Heart right ventricle (tissue), 16 donors: ENCODE measurements around the gene UNC5C. TPM values are rescaled to one million over a fixed set of nuclear protein-coding genes. Genes with fewer than 3 reads are reported as not detected.

Experiments used
- ATAC-seq, 8 donors: fragments of 200-7000 bp; cut with Tn5 transposase; one replicate each; pipeline ENCODE4 v1.9.1; 2020; ENCODE audit warnings: mild to moderate bottlenecking in 8 of 8, moderate library complexity in 8 of 8, moderate number of reproducible peaks in 1 of 8
- DNase-seq, 2 donors: peaks; one replicate each; pipeline ENCODE4 v3.0.0-alpha.2; 2020
- H3K27ac ChIP-seq, 10 donors: fragments of 200-600 bp; sonication (generic) in 2 of 10; one replicate each; pipeline versions ENCODE4 v1.5.0 to v1.8.0; 2020 to 2022; ENCODE audit warnings: mild to moderate bottlenecking in 3 of 10
- H3K27me3 ChIP-seq, 7 donors: fragments of 200-600 bp; one replicate each; pipeline ENCODE4 v1.8.0; 2021 to 2022; ENCODE audit warnings: mild to moderate bottlenecking in 2 of 7
- H3K36me3 ChIP-seq, 9 donors: fragments of 200-600 bp; sonication (generic) in 1 of 9; one replicate each; pipeline versions ENCODE4 v1.5.0 to v1.8.0; 2020 to 2022; ENCODE audit warnings: mild to moderate bottlenecking in 2 of 9
- H3K4me1 ChIP-seq, 9 donors: fragments of 200-600 bp; sonication (generic) in 1 of 9; one replicate each; pipeline versions ENCODE4 v1.5.0 to v1.8.0; 2020 to 2022; ENCODE audit warnings: mild to moderate bottlenecking in 4 of 9
- H3K4me3 ChIP-seq, 10 donors: fragments of 200-600 bp; sonication (generic) in 2 of 10; one replicate each; pipeline versions ENCODE4 v1.5.0 to v1.8.0; 2020 to 2022; ENCODE audit warnings: mild to moderate bottlenecking in 7 of 10, moderate library complexity in 2 of 10
- H3K9me3 ChIP-seq, 11 donors: fragments of 200-600 bp in 10 of 11; sonication (generic) in 2 of 11; one replicate each; pipeline versions ENCODE4 v1.5.0 to v1.8.0; 2013 to 2022; ENCODE audit warnings: mild to moderate bottlenecking in 2 of 11, control low read depth in 1 of 11, moderate library complexity in 1 of 11
- WGBS, 2 donors: extraction: QIAGEN DNeasy Blood & Tissue Kit; methylation state at CpG; one replicate each; pipeline ENCODE4 v1.1.7; 2013; ENCODE audit warnings: inconsistent platforms in 1 of 2; 5-methylcytosine and 5-hydroxymethylcytosine counted together
- intact Hi-C, 10 donors: fragments of 100-400 bp; cut with DNase I; formaldehyde crosslinking; loops; one replicate each; pipeline versions ENCODE4 v1.11.1 to v1.14.2; 2022
- polyA plus RNA-seq, 2 donors: library from polyadenylated mRNA; stranded (reverse); fragments of 200-250 nt; gene quantifications; one replicate each; pipeline ENCODE4 v1.2.3, GENCODE V29; 2013
- total RNA-seq, 10 donors: library from RNA; stranded (reverse); fragmentation: NEBNext Ultra II Directional in 3 of 10; extraction: Animal tissue kit (Norgen Biotek cat#: 25700) in 3 of 10; gene quantifications; one replicate each; pipeline versions ENCODE4 v1.2.1 to v1.2.4, GENCODE V29; 2021 to 2023
- TF ChIP-seq, protein P1 (sequence below), 9 donors: fragments of 200-600 bp; sonication (generic) in 2 of 9; IDR thresholded peaks; one replicate each; pipeline versions ENCODE4 v1.5.0 to v1.8.0; 2021 to 2022; ENCODE audit warnings: antibody characterized with exemption in 9 of 9, mild to moderate bottlenecking in 5 of 9, moderate library complexity in 1 of 9
- donor health status: Arrhythmogenic right ventricular cardiomyopathy.
- donor health status: ischemic (EF 13 %, LVEDD 7.1; RV severe dilation, severe dysfunction).
- donor health status: healthy with polysubstance abuse.
- donor health status: DM: no; HTN: yes; CAD: no.
- donor health status: DM: no; HTN: no; CAD: no.
- donor health status: ischemic (EF 25% LVEDD 6.9; RV normal size, moderate dysfunction).
- donor health status: ischemic (EF 25% LVEDD 5.7; RV mildly dilated, moderate dysfunction).
- donor health status: healthy.
- donor health status: DM: yes; HTN: yes; CAD: no.
- donor health status: Ischemic cardiomyopathy.
- donor health status: ischemic (EF 35%, LVEDD 5.7; RV mildly dilated, moderate dysfunction).
- donor health status: nonischemic (EF 11% LVEDD 7.7; RV severe dilation, severe dysfunction).
- donor health status: DM: yes; HTN: yes; CAD: no.
- donor health status: PGD.
- donor health status: ischemic (EF 29% LVEDD 5.4; RV normal size, mild dysfunction).
- donor health status: nonischemic (EF 23%, LVEDD 6.1; RV moderate dilation, normal function).

Gene UNC5C
- total and polyA plus RNA-seq, 12 donors = 0.44 to 3.2 (median 1.5) TPM

GRCh38 chr4:95500361-95500760 lies 48.4 kb downstream of the UNC5C start:
- H3K27me3 ChIP-seq = no peaks in the 10 kb centered on the region
- WGBS, 2 donors = 50 to 70% methylated on average over 1 of the region's 1 CpG
- peak in 1 of 8 donors; percentile 51 for ATAC-seq
- no peak overlapping the region for H3K4me3 ChIP-seq
- H3K27ac ChIP-seq = no peak overlapping the region
- TF ChIP-seq, protein P1, sequence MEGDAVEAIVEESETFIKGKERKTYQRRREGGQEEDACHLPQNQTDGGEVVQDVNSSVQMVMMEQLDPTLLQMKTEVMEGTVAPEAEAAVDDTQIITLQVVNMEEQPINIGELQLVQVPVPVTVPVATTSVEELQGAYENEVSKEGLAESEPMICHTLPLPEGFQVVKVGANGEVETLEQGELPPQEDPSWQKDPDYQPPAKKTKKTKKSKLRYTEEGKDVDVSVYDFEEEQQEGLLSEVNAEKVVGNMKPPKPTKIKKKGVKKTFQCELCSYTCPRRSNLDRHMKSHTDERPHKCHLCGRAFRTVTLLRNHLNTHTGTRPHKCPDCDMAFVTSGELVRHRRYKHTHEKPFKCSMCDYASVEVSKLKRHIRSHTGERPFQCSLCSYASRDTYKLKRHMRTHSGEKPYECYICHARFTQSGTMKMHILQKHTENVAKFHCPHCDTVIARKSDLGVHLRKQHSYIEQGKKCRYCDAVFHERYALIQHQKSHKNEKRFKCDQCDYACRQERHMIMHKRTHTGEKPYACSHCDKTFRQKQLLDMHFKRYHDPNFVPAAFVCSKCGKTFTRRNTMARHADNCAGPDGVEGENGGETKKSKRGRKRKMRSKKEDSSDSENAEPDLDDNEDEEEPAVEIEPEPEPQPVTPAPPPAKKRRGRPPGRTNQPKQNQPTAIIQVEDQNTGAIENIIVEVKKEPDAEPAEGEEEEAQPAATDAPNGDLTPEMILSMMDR (IDR thresholded peaks at IDR 0.05) = no peak
- peaks cover 0 to 6% (median 0%) of the 10 kb centered on the region in 9 donors for H3K4me1 ChIP-seq
- H3K9me3 ChIP-seq = no peaks in the 10 kb centered on the region
- intact Hi-C loops = no loop called here
- H3K36me3 ChIP-seq = no peaks in the 10 kb centered on the region
- DNase-seq = no peak

GRCh38 chr4:95499291-95499696 lies 49.5 kb downstream of the UNC5C start:
- H3K9me3 ChIP-seq = no peaks in the 10 kb centered on the region
- intact Hi-C loops = no loop called here
- H3K4me1 ChIP-seq = peaks cover 0 to 6% (median 0%) of the 10 kb centered on the region in 9 donors
- H3K27me3 ChIP-seq = no peaks in the 10 kb centered on the region
- WGBS, 2 donors = 61 to 81% methylated on average over 2 of the region's 2 CpGs
- H3K27ac ChIP-seq = no peak overlapping the region
- DNase-seq (no peak), ATAC-seq (no peak)
- no peak overlapping the region for H3K4me3 ChIP-seq
- TF ChIP-seq, protein P1 (IDR thresholded peaks at IDR 0.05) = no peak
- no peaks in the 10 kb centered on the region for H3K36me3 ChIP-seq

- H3K27ac ChIP-seq = no peak overlapping the region
- intact Hi-C loops = no loop called here
- no peaks in the 10 kb centered on the region for H3K9me3 ChIP-seq
- H3K4me3 ChIP-seq = no peak overlapping the region
- TF ChIP-seq, protein P1 (IDR thresholded peaks at IDR 0.05) = no peak
- H3K36me3 ChIP-seq = no peaks in the 10 kb centered on the region
- H3K4me1 ChIP-seq = no peaks in the 10 kb centered on the region
- ATAC-seq = no peak
- DNase-seq = no peak
- H3K27me3 ChIP-seq = no peaks in the 10 kb centered on the region
Observed at GRCh38 chr4:95494186-95494585, 54.6 kb downstream of the UNC5C start.

DNA sequence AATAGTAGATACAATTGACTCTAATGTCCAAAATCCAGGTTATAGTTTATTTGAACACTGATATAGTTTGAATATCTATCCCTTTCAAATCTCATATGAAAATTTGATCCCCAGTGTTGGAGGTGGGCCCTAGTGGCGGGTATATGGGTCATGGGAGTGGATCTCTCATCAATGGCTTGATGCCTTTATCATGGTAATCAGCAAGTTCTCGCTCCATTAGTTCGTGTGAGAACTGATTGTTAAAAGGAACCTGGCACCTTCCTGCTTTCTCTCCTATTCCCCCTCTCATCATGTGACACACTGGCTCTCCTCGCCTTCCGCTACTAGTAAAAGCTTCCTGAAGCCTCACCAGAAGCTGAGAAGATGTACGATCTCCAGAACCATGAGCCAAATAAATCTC lies 70.1 kb downstream of the UNC5C start:
- TF ChIP-seq, protein P1 (IDR thresholded peaks at IDR 0.05) = no peak
- WGBS, 2 donors = 83 to 84% methylated on average over 6 of the region's 6 CpGs
- H3K4me3 ChIP-seq = no peak overlapping the region
- ATAC-seq (no peak), DNase-seq (no peak)
- H3K36me3 ChIP-seq = no peaks in the 10 kb centered on the region
- intact Hi-C loops = no loop called here
- no peaks in the 10 kb centered on the region for H3K27me3 ChIP-seq
- H3K27ac ChIP-seq = no peak overlapping the region
- peaks cover 0 to 2% (median 0%) of the 10 kb centered on the region in 11 donors for H3K9me3 ChIP-seq
- no peaks in the 10 kb centered on the region for H3K4me1 ChIP-seq
